ENCODE measurements around the gene GRIN2A. TPM values are rescaled to one million over a fixed set of nuclear protein-coding genes. Genes with fewer than 3 reads are reported as not detected.

GRIN2A gene
- polyA plus RNA-seq, 1 donor from 2014 or later = 0.11 TPM

DNA sequence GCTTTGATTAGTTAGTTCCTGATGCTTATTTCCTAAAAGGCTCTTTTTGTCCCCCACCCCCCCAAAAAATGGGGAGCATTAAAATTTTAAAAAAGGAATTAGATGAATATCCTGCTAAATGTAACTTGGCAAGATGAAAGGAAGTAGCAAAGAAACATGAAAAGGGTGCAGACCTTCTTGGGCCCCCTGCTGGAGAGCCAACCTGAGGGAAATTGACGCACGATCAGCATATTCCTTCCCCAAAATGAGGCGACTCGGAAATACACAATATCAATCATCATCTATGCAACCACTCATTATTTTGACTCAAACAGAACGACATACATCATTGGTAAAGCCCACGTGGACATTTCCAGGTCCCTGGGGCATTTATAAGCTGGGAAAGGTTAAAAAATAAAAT lies 59.7 kb downstream of the GRIN2A start:
- H2AFZ ChIP-seq (ENCODE audit: low read depth, low read length) = no peak overlapping the region
- TF ChIP-seq, protein P1, sequence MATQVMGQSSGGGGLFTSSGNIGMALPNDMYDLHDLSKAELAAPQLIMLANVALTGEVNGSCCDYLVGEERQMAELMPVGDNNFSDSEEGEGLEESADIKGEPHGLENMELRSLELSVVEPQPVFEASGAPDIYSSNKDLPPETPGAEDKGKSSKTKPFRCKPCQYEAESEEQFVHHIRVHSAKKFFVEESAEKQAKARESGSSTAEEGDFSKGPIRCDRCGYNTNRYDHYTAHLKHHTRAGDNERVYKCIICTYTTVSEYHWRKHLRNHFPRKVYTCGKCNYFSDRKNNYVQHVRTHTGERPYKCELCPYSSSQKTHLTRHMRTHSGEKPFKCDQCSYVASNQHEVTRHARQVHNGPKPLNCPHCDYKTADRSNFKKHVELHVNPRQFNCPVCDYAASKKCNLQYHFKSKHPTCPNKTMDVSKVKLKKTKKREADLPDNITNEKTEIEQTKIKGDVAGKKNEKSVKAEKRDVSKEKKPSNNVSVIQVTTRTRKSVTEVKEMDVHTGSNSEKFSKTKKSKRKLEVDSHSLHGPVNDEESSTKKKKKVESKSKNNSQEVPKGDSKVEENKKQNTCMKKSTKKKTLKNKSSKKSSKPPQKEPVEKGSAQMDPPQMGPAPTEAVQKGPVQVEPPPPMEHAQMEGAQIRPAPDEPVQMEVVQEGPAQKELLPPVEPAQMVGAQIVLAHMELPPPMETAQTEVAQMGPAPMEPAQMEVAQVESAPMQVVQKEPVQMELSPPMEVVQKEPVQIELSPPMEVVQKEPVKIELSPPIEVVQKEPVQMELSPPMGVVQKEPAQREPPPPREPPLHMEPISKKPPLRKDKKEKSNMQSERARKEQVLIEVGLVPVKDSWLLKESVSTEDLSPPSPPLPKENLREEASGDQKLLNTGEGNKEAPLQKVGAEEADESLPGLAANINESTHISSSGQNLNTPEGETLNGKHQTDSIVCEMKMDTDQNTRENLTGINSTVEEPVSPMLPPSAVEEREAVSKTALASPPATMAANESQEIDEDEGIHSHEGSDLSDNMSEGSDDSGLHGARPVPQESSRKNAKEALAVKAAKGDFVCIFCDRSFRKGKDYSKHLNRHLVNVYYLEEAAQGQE (IDR thresholded peaks at IDR 0.05; ENCODE audit: borderline replicate concordance) = no peak
- no peak for TF ChIP-seq TAF1 (IDR thresholded peaks at IDR 0.05; ENCODE audit: low read depth)
- no peak for TF ChIP-seq EP300 (conservative IDR thresholded peaks at IDR 0.05; ENCODE audit: poor library complexity, severe bottlenecking)
- TF ChIP-seq MXI1 (conservative IDR thresholded peaks at IDR 0.05; ENCODE audit: poor library complexity, severe bottlenecking) = no peak
- TF ChIP-seq, protein P2, sequence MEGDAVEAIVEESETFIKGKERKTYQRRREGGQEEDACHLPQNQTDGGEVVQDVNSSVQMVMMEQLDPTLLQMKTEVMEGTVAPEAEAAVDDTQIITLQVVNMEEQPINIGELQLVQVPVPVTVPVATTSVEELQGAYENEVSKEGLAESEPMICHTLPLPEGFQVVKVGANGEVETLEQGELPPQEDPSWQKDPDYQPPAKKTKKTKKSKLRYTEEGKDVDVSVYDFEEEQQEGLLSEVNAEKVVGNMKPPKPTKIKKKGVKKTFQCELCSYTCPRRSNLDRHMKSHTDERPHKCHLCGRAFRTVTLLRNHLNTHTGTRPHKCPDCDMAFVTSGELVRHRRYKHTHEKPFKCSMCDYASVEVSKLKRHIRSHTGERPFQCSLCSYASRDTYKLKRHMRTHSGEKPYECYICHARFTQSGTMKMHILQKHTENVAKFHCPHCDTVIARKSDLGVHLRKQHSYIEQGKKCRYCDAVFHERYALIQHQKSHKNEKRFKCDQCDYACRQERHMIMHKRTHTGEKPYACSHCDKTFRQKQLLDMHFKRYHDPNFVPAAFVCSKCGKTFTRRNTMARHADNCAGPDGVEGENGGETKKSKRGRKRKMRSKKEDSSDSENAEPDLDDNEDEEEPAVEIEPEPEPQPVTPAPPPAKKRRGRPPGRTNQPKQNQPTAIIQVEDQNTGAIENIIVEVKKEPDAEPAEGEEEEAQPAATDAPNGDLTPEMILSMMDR (IDR thresholded peaks at IDR 0.05; ENCODE audit: poor library complexity, severe bottlenecking) = no peak
- no peak for TF ChIP-seq SMC3 (conservative IDR thresholded peaks at IDR 0.05; ENCODE audit: poor library complexity)
- no peak for TF ChIP-seq RAD21 (conservative IDR thresholded peaks at IDR 0.05)
- no peak for TF ChIP-seq POLR2AphosphoS5 (IDR thresholded peaks at IDR 0.05)
- TF ChIP-seq EZH2 (IDR thresholded peaks at IDR 0.05; ENCODE audit: borderline replicate concordance, insufficient read depth, low read length, poor library complexity, severe bottlenecking) = no peak
- no peaks in the 10 kb centered on the region for H3F3A ChIP-seq (ENCODE audit: insufficient read depth, low read length, poor library complexity, severe bottlenecking)
- no peaks in the 10 kb centered on the region for H4K20me1 ChIP-seq (ENCODE audit: insufficient read depth)
- H3K4me3 ChIP-seq (ENCODE audit: low read length) = no peak overlapping the region
- no peaks in the 10 kb centered on the region for H3K9me2 ChIP-seq (ENCODE audit: insufficient read depth, low read length)
- no peaks in the 10 kb centered on the region for H3K27me3 ChIP-seq (ENCODE audit: insufficient read depth, low read depth, low read length)
- H3K79me2 ChIP-seq (replicated peaks; ENCODE audit: insufficient read depth, low read length) = no peaks in the 10 kb centered on the region
- H3K9ac ChIP-seq (ENCODE audit: low read length) = no peak overlapping the region
- H3K36me3 ChIP-seq (ENCODE audit: insufficient read depth, low read length) = no peaks in the 10 kb centered on the region
- no peak overlapping the region for H3K27ac ChIP-seq (ENCODE audit: low read length)
- no peak overlapping the region for H3K4me2 ChIP-seq (ENCODE audit: low read length)
- no peaks in the 10 kb centered on the region for H3K9me3 ChIP-seq (ENCODE audit: low read length)

DNA sequence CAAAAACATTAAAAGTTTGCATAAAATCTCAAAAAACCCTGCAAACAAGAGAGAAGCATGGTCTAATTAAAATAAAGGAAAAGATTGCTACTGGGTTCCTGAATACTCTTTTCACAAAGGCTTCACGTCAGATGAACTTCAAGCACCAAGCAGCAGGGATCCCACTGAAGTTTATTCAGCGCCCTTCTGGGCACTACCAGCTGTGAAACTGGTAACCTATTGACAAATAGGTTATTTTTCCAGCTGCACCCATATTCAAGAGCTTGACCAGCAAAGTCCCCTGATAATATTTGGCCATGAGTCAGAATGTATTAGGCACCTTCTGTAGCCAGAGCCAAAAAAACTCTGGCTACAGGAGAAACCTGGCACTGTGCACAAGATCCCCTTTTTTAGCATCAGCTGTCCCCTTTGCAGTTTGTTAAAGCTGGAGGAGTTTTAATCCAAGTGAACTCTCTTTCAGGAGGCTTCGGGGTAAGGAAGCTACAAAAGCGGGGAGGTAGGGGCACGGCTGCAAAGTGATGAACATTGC lies 60.3 kb downstream of the GRIN2A start:
- Histone ChIP-seq H3K79me2 (replicated peaks; ENCODE audit: insufficient read depth, low read length) (no peaks in the 10 kb centered on the region), H3K4me2 (ENCODE audit: low read length) (no peak overlapping the region), H3K36me3 (ENCODE audit: insufficient read depth, low read length) (no peaks in the 10 kb centered on the region), H3K9ac (ENCODE audit: low read length) (no peak overlapping the region), H3K9me3 (ENCODE audit: low read length) (no peaks in the 10 kb centered on the region), H3K27ac (ENCODE audit: low read length) (no peak overlapping the region), H4K20me1 (ENCODE audit: insufficient read depth) (no peaks in the 10 kb centered on the region), H2AFZ (ENCODE audit: low read depth, low read length) (no peak overlapping the region), H3F3A (ENCODE audit: insufficient read depth, low read length, poor library complexity, severe bottlenecking) (no peaks in the 10 kb centered on the region), H3K27me3 (ENCODE audit: insufficient read depth, low read depth, low read length) (no peaks in the 10 kb centered on the region), H3K9me2 (ENCODE audit: insufficient read depth, low read length) (no peaks in the 10 kb centered on the region), H3K4me3 (ENCODE audit: low read length) (no peak overlapping the region)
- TF ChIP-seq, protein P2 (IDR thresholded peaks at IDR 0.05; ENCODE audit: poor library complexity, severe bottlenecking) = no peak
- TF ChIP-seq POLR2AphosphoS5 (IDR thresholded peaks at IDR 0.05) = no peak
- no peak for TF ChIP-seq EZH2 (IDR thresholded peaks at IDR 0.05; ENCODE audit: borderline replicate concordance, insufficient read depth, low read length, poor library complexity, severe bottlenecking)
- no peak for TF ChIP-seq MXI1 (conservative IDR thresholded peaks at IDR 0.05; ENCODE audit: poor library complexity, severe bottlenecking)
- no peak for TF ChIP-seq EP300 (conservative IDR thresholded peaks at IDR 0.05; ENCODE audit: poor library complexity, severe bottlenecking)
- no peak for TF ChIP-seq RAD21 (conservative IDR thresholded peaks at IDR 0.05)
- TF ChIP-seq SMC3 (conservative IDR thresholded peaks at IDR 0.05; ENCODE audit: poor library complexity) = no peak
- TF ChIP-seq TAF1 (IDR thresholded peaks at IDR 0.05; ENCODE audit: low read depth) = no peak
- TF ChIP-seq, protein P1 (IDR thresholded peaks at IDR 0.05; ENCODE audit: borderline replicate concordance) = no peak
